Stimulated activated naive CD8-positive, alpha-beta T cell treated with anti-CD3 and anti-CD28 coated beads, Interleukin-15, amount 100 ng/mL, for 72 hours (primary cell): ENCODE results near the gene RBFOX1.

Source experiments
- ATAC-seq: fragments of 150-1000 bp; cut with Tn5 transposase; 2 replicates; pipeline ENCODE4 v1.10.0; 2021; ENCODE audit warnings: mild to moderate bottlenecking, moderate library complexity
- DNase-seq, 2 donors: peaks; one replicate each; pipeline ENCODE4 v3.0.0; 2021 to 2022
- H3K27ac Mint-ChIP-seq, 2 donors: one replicate each; pipeline ENCODE4 v1.8.0; 2022; ENCODE audit warnings: mild to moderate bottlenecking in 2 of 2, mixed read lengths in 2 of 2, moderate library complexity in 2 of 2
- H3K27me3 Mint-ChIP-seq: one replicate; pipeline ENCODE4 v1.8.0; 2022; ENCODE audit warnings: mixed read lengths
- H3K4me1 Mint-ChIP-seq: one replicate; pipeline ENCODE4 v1.8.0; 2022; ENCODE audit warnings: mild to moderate bottlenecking, mixed read lengths
- H3K4me3 Mint-ChIP-seq, 2 donors: one replicate each; pipeline ENCODE4 v1.8.0; 2022; ENCODE audit warnings: mild to moderate bottlenecking in 2 of 2, mixed read lengths in 2 of 2, moderate library complexity in 1 of 2
- H3K9me3 Mint-ChIP-seq, 2 donors: one replicate each; pipeline ENCODE4 v1.8.0; 2022; ENCODE audit warnings: mixed read lengths in 2 of 2

RBFOX1 gene

GRCh38 chr16:7332611-7333010, at the start of gene RBFOX1:
Gene RBFOX1 (plus strand): TSS chr16:7332845.
- no peak within 1 kb of the TSS for H3K27ac Mint-ChIP-seq
- H3K9me3 Mint-ChIP-seq: peaks cover 18 to 19% of the 10 kb centered on the region in 2 donors
- no peaks in the 10 kb centered on the region for H3K27me3 Mint-ChIP-seq
- H3K4me1 Mint-ChIP-seq: no peaks in the 10 kb centered on the region
- no peak for DNase-seq
- no peak within 1 kb of the TSS for H3K4me3 Mint-ChIP-seq
- ATAC-seq: no peak

- DNase-seq (no peak), ATAC-seq (no peak)
- no peak overlapping the region for H3K4me3 Mint-ChIP-seq
- H3K27me3 Mint-ChIP-seq: no peaks in the 10 kb centered on the region
- H3K4me1 Mint-ChIP-seq: no peaks in the 10 kb centered on the region
- peaks cover 8 to 21% of the 10 kb centered on the region in 2 donors for H3K9me3 Mint-ChIP-seq
- H3K27ac Mint-ChIP-seq: no peak overlapping the region
These were observed 47.9 kb upstream of the RBFOX1 start for GRCh38 chr16:7284780-7285179.

- no peak for DNase-seq
- Mint-ChIP-seq H3K9me3 (peaks cover 8 to 21% of the 10 kb centered on the region in 2 donors), H3K4me3 (no peak overlapping the region), H3K27ac (no peak overlapping the region), H3K27me3 (no peaks in the 10 kb centered on the region), H3K4me1 (no peaks in the 10 kb centered on the region)
- no peak for ATAC-seq
These were observed 47.1 kb upstream of the RBFOX1 start for GRCh38 chr16:7285520-7285919.

GRCh38 chr16:7289299-7289698, 43.3 kb upstream of the RBFOX1 start:
- Mint-ChIP-seq H3K4me1 (no peaks in the 10 kb centered on the region), H3K27ac (no peak overlapping the region)

GRCh38 chr16:7290682-7291081, 42.0 kb upstream of the RBFOX1 start:
- Mint-ChIP-seq H3K9me3 (peaks cover 0 to 23% of the 10 kb centered on the region in 2 donors), H3K27me3 (no peaks in the 10 kb centered on the region), H3K4me3 (no peak overlapping the region), H3K4me1 (no peaks in the 10 kb centered on the region), H3K27ac (no peak overlapping the region)
- no peak for ATAC-seq
- no peak for DNase-seq

More at GRCh38 chr16:7289299-7289698, 43.3 kb upstream of the RBFOX1 start:
- no peaks in the 10 kb centered on the region for H3K27me3 Mint-ChIP-seq
- H3K4me3 Mint-ChIP-seq: no peak overlapping the region
- no peak for DNase-seq
- ATAC-seq: no peak
- peaks cover 0 to 14% of the 10 kb centered on the region in 2 donors for H3K9me3 Mint-ChIP-seq

GRCh38 chr16:7294020-7294419, 38.6 kb upstream of the RBFOX1 start:
- no peak for DNase-seq
- H3K27ac Mint-ChIP-seq: no peak overlapping the region
- peaks cover 0 to 23% of the 10 kb centered on the region in 2 donors for H3K9me3 Mint-ChIP-seq
- no peaks in the 10 kb centered on the region for H3K4me1 Mint-ChIP-seq
- ATAC-seq: no peak
- H3K4me3 Mint-ChIP-seq: no peak overlapping the region
- no peaks in the 10 kb centered on the region for H3K27me3 Mint-ChIP-seq

GRCh38 chr16:7303052-7303610, 29.5 kb upstream of the RBFOX1 start:
- peaks cover 0 to 6% of the 10 kb centered on the region in 2 donors for H3K9me3 Mint-ChIP-seq
- no peak for DNase-seq
- no peak overlapping the region for H3K27ac Mint-ChIP-seq
- ATAC-seq: no peak
- H3K27me3 Mint-ChIP-seq: peaks cover 42% of the 10 kb centered on the region
- H3K4me1 Mint-ChIP-seq: no peaks in the 10 kb centered on the region
- no peak overlapping the region for H3K4me3 Mint-ChIP-seq

GRCh38 chr16:7303660-7304200, 28.9 kb upstream of the RBFOX1 start:
- peaks cover 0 to 10% of the 10 kb centered on the region in 2 donors for H3K9me3 Mint-ChIP-seq
- DNase-seq (no peak), ATAC-seq (no peak)
- peaks cover 42% of the 10 kb centered on the region for H3K27me3 Mint-ChIP-seq
- H3K27ac Mint-ChIP-seq: no peak overlapping the region
- H3K4me1 Mint-ChIP-seq: no peaks in the 10 kb centered on the region
- H3K4me3 Mint-ChIP-seq: no peak overlapping the region

GRCh38 chr16:7304279-7304678, 28.4 kb upstream of the RBFOX1 start:
- H3K9me3 Mint-ChIP-seq: peaks cover 0 to 13% of the 10 kb centered on the region in 2 donors
- H3K27me3 Mint-ChIP-seq: peaks cover 42% of the 10 kb centered on the region

GRCh38 chr16:7304958-7305357, 27.7 kb upstream of the RBFOX1 start:
- Mint-ChIP-seq H3K9me3 (peaks cover 0 to 13% of the 10 kb centered on the region in 2 donors), H3K4me3 (no peak overlapping the region), H3K27me3 (peaks cover 42% of the 10 kb centered on the region), H3K4me1 (no peaks in the 10 kb centered on the region), H3K27ac (no peak overlapping the region)
- ATAC-seq: no peak
- no peak for DNase-seq

More at GRCh38 chr16:7304279-7304678, 28.4 kb upstream of the RBFOX1 start:
- Mint-ChIP-seq H3K27ac (no peak overlapping the region), H3K4me1 (no peaks in the 10 kb centered on the region), H3K4me3 (no peak overlapping the region)
- ATAC-seq (no peak), DNase-seq (no peak)

GRCh38 chr16:7313170-7313569, 19.5 kb upstream of the RBFOX1 start:
- Mint-ChIP-seq H3K9me3 (peaks cover 0 to 7% of the 10 kb centered on the region in 2 donors), H3K27ac (no peak overlapping the region), H3K4me3 (no peak overlapping the region), H3K4me1 (no peaks in the 10 kb centered on the region), H3K27me3 (peaks cover 7% of the 10 kb centered on the region)
- DNase-seq: no peak
- ATAC-seq: no peak

GRCh38 chr16:7314163-7314562, 18.5 kb upstream of the RBFOX1 start:
- Mint-ChIP-seq H3K4me1 (no peaks in the 10 kb centered on the region), H3K27ac (no peak overlapping the region), H3K27me3 (peaks cover 7% of the 10 kb centered on the region), H3K9me3 (peaks cover 4 to 5% of the 10 kb centered on the region in 2 donors), H3K4me3 (no peak overlapping the region)
- no peak for DNase-seq
- ATAC-seq: no peak

- Mint-ChIP-seq H3K9me3 (peaks cover 8 to 9% of the 10 kb centered on the region in 2 donors), H3K4me3 (no peak overlapping the region), H3K27ac (no peak overlapping the region), H3K27me3 (peaks cover 7% of the 10 kb centered on the region), H3K4me1 (no peaks in the 10 kb centered on the region)
- ATAC-seq (no peak), DNase-seq (no peak)
These were observed 16.8 kb upstream of the RBFOX1 start for GRCh38 chr16:7315813-7316212.

GRCh38 chr16:7316281-7316888, 16.3 kb upstream of the RBFOX1 start:
- no peak overlapping the region for H3K27ac Mint-ChIP-seq
- H3K9me3 Mint-ChIP-seq: peaks cover 8 to 9% of the 10 kb centered on the region in 2 donors
- H3K27me3 Mint-ChIP-seq: peaks cover 7% of the 10 kb centered on the region
- H3K4me1 Mint-ChIP-seq: no peaks in the 10 kb centered on the region
- no peak overlapping the region for H3K4me3 Mint-ChIP-seq
- ATAC-seq (no peak), DNase-seq (no peak)

GRCh38 chr16:7317982-7318381, 14.7 kb upstream of the RBFOX1 start:
- no peak for ATAC-seq

GRCh38 chr16:7318686-7319085, 14.0 kb upstream of the RBFOX1 start:
- Mint-ChIP-seq H3K9me3 (peaks cover 9 to 12% of the 10 kb centered on the region in 2 donors), H3K4me1 (no peaks in the 10 kb centered on the region), H3K27ac (no peak overlapping the region), H3K27me3 (peaks cover 7% of the 10 kb centered on the region), H3K4me3 (no peak overlapping the region)
- ATAC-seq (no peak), DNase-seq (no peak)

More at GRCh38 chr16:7317982-7318381, 14.7 kb upstream of the RBFOX1 start:
- H3K27me3 Mint-ChIP-seq: peaks cover 7% of the 10 kb centered on the region
- no peaks in the 10 kb centered on the region for H3K4me1 Mint-ChIP-seq
- DNase-seq: no peak
- no peak overlapping the region for H3K27ac Mint-ChIP-seq
- H3K9me3 Mint-ChIP-seq: peaks cover 8 to 9% of the 10 kb centered on the region in 2 donors
- H3K4me3 Mint-ChIP-seq: no peak overlapping the region
